ENCODE results near the gene LDAH. TPM values are rescaled to one million over a fixed set of nuclear protein-coding genes. Genes with fewer than 3 reads are reported as not detected.

LDAH gene
- total RNA-seq, 1 experiment from 2014 or later, result 17.2 TPM

- no peaks in the 10 kb centered on the region for H3K9me3 ChIP-seq (ENCODE audit: control insufficient read depth, insufficient read depth, low read depth, low read length)
- CTCF ChIA-PET, result interaction anchor here (0.9 kb wide), 1 partner anchor 362 kb away, joined by 3 read pairs; no protein-coding TSS in a partner anchor
- no peak overlapping the region for H3K27ac ChIP-seq (ENCODE audit: low read length)
- H3K4me1 ChIP-seq (ENCODE audit: control insufficient read depth, insufficient read depth, low read length), result peaks cover 8% of the 10 kb centered on the region
- H3K27me3 ChIP-seq (ENCODE audit: control insufficient read depth, insufficient read depth, low read length), result peaks cover 26% of the 10 kb centered on the region
- in situ Hi-C loops (cut with HindIII; ENCODE audit: low pct_unique_long_range_greater_than_20kb, low sequenced_read_pairs), result no loop called here
- intact Hi-C loops (cut with micrococcal nuclease; ENCODE audit: unreplicated experiment), result loop anchor here (10.0 kb wide), 1 partner anchor 109 kb away; no protein-coding TSS in a partner anchor
- POLR2A ChIA-PET, result no interaction called here
- ATAC-seq (no peak), DNase-seq (ENCODE audit: low read depth, low spot score) (no peak)
- H3K36me3 ChIP-seq (ENCODE audit: control insufficient read depth, insufficient read depth, low read length), result no peaks in the 10 kb centered on the region
- H3K4me3 ChIP-seq (ENCODE audit: low read depth in 2 of 2, low read length in 2 of 2), result peak overlapping the region; percentile 28 to 43
- no TSS peak for BruUV-seq (replicated peaks)
- no peak for TF ChIP-seq CTCF (IDR thresholded peaks at IDR 0.05)
Observed at GRCh38 chr2:20665243-20666004, 157.5 kb downstream of the LDAH start.

- TF ChIP-seq REST (IDR thresholded peaks at IDR 0.05; ENCODE audit: insufficient read depth in 1 of 2, low read depth in 2 of 2, low read length in 1 of 2), result no peak
- TF ChIP-seq SIN3A (IDR thresholded peaks at IDR 0.05; ENCODE audit: borderline replicate concordance, insufficient read depth, low read depth, low read length), result no peak
- TF ChIP-seq POLR2AphosphoS5 (IDR thresholded peaks at IDR 0.05; ENCODE audit: low read depth, low read length), result no peak
- TF ChIP-seq CTCF (IDR thresholded peaks at IDR 0.05), result no peak
- no peak for TF ChIP-seq TCF7L2 (IDR thresholded peaks at IDR 0.05; ENCODE audit: low read depth, low read length)
- no peak overlapping the region for H3K4me3 ChIP-seq (ENCODE audit: low read depth in 2 of 2, low read length in 2 of 2)
- peaks cover 30% of the 10 kb centered on the region for H3K27me3 ChIP-seq (ENCODE audit: control insufficient read depth, insufficient read depth, low read length)
- no peak for ATAC-seq
- intact Hi-C loops (cut with micrococcal nuclease; ENCODE audit: unreplicated experiment) (loop anchor here (5.0 to 10.0 kb wide), 2 partner anchors 110 to 363 kb away; no protein-coding TSS in a partner anchor), in situ Hi-C loops (cut with HindIII; ENCODE audit: low pct_unique_long_range_greater_than_20kb, low sequenced_read_pairs) (no loop called here)
- DNase-seq (ENCODE audit: low read depth, low spot score), result no peak
- no TSS peak for BruUV-seq (replicated peaks)
- H3K4me1 ChIP-seq (ENCODE audit: control insufficient read depth, insufficient read depth, low read length), result peaks cover 8% of the 10 kb centered on the region
- POLR2A ChIA-PET, result no interaction called here
- no peaks in the 10 kb centered on the region for H3K9me3 ChIP-seq (ENCODE audit: control insufficient read depth, insufficient read depth, low read depth, low read length)
- CTCF ChIA-PET, result interaction anchor here (0.6 to 0.9 kb wide), 2 partner anchors 9 to 363 kb away, joined by 3 read pairs; no protein-coding TSS in a partner anchor
- no peak overlapping the region for H3K27ac ChIP-seq (ENCODE audit: low read length)
- H3K36me3 ChIP-seq (ENCODE audit: control insufficient read depth, insufficient read depth, low read length), result no peaks in the 10 kb centered on the region
Observed at GRCh38 chr2:20664431-20665242, 158.3 kb downstream of the LDAH start.

Measured in Panc1 (cell line).